NCI-H2029 treated with DMSO at 0.1 percent for 48 hours (cell line): Measurements from ENCODE around the gene IFT81.
A peak's percentile ranks its signal among the peaks of the same experiment; 100 is the strongest.
"Not testable (repeated sequence)": the region's sequence is repeated elsewhere in the genome, so short reads cannot be mapped to it uniquely, and the experiment has no call there.

Experiments used
- DNase-seq: peaks from one replicate; lab custom pipeline; 2025; lab: John Stamatoyannopoulos, UW

The IFT81 gene

DNA sequence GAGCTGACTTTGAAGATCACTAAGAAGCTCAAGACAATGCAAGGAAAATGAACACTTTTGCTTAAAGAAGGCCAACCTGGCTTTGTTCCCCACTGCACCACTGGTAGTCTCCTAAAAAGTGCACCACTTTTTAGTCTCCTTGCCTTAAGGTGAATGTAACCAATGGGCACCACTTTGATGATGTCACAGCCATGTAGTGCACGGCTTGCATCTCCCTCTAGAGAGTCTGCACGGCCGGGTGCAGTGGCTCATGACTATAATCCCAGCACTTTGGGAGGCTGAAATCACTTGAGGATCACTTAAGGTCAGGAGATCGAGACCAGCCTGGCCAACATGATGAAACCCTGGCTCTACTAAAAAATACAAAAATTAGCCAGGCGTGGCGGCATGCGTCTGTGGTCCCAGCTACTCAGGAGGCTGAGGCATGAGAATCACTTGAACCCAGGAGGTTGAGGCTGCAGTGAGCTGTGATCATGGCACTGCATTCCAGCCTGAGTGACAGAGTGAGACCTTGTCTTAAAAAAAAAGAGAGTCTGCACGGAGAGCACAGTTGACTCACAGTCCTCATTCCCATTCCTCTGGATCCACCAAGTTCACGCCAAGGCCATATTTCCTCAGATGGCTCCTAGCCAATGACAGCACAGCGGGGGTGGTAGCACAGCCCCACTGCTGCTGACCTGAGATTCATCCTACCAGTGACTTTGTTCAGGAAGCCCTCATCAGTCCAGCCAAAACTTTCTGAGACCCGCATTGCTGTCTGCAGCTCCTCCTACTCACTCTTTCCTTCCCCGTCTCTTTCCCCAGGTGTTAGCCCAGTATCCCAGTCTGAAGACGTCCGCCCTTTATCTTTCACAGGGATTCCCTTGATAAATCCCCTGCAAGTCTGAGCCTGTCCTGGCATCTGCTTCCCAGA is 16.5 kb upstream of the IFT81 start:
- no peak for DNase-seq

DNA sequence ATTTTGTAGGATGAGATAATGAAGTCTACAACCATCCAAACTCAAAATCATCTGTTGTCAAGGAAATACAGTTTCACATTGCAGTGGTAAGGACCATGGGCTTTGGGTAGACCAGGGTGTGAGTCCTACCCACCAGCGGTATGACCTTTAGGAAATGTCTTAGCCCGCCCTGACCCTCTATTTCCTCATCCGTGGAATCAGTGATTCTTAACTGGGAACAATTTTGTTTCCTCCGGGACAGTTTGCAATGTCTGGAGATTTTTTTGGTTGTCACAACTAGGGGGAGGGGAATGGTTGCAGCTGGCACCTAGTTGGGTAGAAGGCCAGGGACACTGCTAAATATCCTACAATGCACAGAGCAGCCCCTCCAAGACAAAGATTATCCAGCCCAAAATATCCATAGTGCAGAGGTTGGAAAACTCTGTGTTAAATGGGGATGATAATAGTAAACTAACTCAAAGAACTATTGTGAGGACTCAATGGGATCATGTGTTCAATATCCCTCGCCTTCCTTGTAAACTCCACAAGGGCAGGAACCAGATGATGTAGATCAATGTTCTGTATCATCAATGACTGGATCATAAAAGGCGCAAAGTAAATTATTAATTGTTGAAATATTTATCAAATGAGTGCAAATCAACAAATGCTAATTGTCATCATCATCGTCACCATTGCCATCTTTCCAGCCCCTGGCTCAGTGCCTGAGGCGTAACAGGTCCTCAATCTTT is 15.7 kb upstream of the IFT81 start:
- no peak for DNase-seq

DNA sequence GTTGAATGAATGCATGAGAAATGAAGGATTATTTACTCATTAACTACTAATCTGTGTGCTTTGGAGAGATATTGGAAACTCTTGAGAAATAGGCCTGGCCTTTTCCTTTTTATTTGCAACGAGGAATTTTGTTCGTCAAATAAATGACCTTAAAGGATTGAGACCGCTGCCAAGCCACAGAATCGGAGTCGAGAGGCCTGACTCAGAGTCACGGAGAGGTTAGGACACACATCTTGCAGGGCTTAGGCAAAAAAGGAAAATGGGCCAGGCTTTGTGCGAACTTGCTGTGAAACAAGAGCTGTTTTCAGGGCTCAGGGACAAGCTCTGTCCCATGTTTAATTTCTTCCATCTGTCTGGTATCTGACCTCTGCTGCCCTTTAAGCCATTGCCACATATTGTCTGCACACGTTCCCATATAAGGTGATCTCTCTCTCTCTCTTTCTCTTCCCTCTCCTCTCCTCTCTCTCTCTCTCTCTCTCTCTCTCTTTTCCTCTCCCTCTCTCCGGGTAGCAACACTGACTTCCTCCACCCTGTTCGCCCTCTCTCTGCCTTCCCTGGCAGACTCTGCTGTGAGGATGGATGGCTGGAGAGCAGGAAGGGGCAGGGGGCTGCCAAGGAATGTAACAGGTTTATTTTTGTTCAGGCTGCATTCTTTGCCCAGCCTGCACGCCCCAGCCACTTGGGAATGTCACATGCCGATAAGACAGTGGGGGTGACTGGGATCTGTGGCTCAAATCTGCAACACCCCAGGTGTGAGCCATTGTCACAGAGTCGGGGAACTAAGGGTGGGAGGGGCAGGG is 14.9 kb upstream of the IFT81 start:
- peak; percentile 87 for DNase-seq

DNA sequence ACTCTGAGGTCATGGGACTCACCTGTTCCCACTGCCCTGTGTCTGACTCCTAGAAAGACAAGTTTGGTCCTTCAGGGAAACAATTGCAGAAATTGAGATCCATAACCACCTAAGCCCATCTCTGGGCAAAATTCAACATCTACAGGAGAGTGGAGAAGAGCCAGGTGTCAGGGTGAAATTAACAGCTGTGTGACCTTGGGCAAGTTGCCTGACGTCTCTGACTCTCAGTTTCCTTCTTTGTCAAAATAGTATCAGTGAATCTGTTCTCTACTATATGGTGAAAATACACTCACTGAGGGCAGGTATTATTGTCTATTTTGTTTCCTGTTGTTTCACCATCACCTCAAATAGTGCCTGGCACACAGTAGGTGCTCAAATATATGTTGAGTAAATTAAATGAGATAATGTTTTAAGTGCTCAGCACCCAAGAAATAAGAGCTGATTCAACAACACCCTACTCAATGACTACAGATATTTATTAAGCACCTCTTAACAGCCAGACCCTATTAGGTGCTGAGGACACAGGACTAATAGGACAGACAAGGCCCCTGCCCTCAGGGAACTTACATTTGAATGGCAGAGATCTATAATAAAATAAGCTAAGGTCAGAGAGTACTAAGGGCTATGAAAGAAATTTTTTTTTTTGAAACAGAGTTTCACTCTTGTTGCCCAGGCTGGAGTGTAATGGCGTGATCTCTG is 14.2 kb upstream of the IFT81 start:
- no peak for DNase-seq

DNA sequence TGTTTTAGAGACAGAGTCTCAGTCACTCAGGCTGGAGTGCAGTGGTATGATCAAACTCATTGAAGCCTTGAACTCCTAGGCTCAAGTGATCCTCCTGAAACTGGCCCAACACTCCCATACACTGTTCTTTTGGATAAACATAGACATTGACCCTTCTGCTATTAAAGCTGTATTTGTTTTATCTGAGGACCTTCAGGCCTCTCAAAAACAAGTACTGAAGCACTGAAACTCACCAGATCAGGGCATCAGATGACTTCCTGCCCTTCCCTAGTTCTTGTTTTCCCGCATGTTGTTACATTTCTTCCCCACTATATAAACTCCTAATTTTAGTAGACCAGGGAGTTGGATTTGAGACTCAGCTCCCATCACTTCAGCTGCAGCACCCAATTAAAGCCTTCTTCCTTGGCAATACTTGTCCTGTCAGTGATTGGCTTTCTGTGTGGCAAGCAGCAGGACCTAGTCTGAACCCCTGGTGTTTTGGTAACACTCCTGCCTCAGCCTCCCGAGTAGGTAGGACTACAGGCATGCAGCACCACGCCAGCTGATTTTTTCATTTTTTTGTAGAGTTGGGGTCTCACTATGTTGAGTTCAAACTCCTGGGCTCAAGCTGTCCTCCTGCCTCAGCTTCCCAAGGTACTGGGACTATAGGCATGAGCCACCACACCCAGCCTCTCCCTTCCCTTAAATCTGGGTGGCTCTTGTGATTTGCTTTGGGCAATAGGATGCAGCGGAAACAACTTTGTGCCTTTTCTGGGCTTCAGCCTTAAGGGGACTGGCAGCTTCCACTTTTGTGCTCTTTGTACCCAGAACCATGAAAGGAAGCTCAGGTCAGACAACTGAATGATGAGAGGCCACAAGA is 12.5 kb upstream of the IFT81 start:
- DNase-seq, result peak; percentile 30

DNA sequence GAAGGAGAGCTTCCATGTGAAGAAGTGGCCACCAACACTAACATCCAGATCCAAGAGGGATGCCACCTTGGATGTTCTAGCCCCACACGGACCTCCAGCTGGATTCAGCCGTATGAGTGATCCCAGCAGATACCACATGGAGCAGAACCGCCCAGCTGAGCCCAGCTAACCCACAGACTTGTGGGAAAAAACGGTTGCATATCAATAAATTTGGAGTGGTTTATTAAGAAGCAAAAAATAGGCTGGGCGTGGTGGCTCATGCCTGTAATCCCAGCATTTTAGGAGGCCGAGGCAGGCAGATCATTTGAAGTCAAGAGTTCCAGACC is 11.9 kb upstream of the IFT81 start:
- DNase-seq, result no peak

DNA sequence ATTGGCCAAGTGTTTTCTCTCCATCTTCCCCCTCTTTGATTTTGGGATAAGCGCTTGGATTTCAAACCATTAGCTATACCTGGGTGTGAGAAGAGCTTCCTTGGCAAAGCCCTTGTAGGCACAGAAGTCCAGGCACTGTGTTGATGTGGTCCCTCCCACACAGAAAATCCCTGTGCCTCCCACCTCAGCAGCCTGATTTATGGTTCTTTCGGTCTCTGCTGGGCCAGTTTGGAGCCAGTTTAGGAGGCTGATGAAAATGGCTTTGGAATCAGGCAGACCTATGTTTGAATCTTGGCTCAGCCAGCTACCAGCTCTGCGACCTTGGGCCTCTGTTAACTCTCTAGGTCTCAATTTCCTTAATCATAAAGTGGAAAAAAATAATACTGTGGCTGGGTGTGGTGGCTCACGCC is 9.6 kb upstream of the IFT81 start:
- no peak for DNase-seq

DNA sequence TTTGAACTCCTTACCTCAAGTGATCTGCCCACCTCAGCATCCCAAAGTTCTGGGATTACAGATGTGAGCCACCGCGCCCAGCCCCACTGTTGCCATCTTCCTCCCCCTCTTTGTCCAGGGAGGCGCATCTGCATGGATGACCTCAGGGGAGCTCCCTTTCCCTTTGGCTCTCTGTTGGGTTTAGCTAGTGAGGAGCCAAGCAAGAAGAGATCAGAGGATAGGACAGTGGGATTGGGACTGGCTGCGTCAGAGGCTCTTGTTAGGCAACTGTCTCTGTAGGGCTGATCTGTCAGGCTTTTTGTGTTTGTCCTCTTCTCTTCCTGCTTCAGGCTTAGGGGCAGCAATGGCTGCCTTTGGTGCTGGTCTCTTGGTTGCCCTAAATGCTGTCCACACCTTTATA is 8.5 kb upstream of the IFT81 start:
- no peak for DNase-seq

DNA sequence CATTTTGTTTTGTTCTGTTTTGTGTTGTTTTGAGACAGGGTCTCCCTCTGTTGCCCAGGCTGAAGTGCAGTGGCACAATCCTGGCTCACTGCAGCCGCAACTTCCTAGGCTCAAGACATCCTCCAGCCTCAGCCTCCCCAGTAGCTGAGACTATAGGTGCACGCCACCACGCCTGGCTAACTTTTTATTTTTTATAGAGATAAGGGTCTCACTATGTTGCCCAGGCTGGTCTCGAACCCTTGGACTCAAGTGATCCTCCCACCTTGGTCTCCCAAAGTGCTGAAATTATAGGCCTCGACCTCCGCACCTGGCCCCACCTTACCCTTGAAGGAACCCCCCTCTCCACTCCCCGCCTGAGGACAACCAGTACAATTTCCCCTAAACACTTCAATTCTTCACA is 7.5 kb upstream of the IFT81 start:
- no peak for DNase-seq

DNA sequence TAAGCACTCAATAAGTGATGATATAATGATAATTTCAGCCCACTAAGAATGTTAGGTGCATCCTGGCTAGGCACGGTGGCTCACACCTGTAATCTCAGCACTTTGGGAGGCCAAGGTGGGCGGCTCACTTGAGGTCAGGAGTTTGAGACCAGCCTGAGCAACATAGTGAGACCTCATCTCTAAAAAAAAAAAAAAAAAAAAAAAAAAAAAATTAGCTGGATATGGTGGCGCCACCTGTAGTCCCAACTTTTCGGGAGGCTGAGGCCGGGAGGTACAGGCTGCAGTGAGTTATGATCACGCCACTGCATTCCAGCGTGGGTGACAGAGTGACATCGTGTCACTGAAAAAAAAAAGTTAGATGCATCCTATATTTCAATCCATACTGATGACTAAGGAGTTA is 6.9 kb upstream of the IFT81 start:
- DNase-seq, result not testable (repeated sequence)

DNA sequence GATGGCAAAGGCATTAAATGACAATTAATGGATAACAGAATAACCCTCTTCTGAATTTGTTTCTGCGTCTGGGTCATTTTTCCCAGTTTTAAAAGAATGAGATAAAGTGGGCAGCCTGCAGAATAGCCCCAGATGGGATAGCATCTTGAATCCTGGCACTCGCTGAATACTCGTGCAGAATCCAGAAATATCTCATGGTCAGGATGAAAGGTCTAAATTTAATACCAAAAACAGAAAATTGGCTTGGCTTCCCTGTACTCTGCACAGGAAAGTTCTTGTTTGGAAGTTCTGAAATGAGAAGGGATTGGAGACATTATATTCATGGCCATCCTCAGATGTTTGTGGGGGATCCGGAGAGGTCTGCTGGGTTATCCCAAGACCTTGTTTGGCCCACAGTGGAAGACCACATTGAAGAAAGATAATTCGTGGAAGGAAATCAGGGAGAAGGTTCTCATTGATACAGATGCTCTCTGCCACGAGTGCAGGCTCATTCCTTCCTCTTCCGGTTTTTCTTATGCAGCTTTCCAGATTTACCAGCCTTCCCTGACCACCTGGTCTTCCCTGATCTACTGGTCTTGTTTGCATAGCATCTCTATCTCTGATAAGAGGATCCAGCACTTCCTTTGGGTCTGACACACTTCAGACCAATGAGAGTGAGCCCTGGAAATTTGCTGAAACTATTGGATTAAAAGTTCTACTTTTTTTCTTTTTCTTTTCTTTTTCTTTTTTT is 6.0 kb upstream of the IFT81 start:
- DNase-seq, result no peak

DNA sequence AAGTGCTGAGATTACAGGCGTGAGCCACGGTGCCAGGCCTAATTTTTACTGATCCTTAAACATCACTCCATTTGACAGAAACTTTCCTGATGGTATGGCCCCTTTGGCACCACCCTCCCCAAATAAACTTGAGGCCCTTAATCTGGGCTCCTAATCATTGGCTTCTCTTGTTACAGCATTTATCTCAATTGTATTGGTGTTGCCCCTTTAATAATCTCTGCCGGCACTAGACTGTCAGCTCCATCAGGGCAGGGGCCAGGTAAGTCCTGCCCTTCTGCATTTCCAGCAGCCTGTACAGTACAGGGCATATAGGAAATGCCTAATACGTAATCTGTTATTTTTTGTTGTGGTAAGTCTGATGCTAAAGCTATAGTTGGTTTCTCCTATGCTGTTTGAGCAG is 1.2 kb upstream of the IFT81 start:
- DNase-seq, result no peak

DNA sequence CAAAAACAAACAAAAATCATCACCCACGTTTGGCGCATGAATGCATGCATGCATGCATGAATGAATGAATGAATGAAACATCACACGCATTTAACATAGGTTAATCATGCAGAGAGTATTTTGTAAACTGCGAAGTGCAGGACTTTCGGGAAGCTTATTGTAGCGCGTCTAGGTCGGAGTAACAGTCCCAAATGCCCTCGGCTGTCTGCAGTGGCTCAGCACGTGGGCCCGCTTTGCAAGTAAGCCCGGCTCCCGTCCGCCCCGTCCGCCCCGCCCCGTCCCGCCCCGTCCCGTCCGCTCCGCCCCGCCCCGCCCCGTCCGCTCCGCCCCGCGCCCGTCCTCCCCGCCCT is 263 bp upstream of the IFT81 start:
- DNase-seq, result no peak

DNA sequence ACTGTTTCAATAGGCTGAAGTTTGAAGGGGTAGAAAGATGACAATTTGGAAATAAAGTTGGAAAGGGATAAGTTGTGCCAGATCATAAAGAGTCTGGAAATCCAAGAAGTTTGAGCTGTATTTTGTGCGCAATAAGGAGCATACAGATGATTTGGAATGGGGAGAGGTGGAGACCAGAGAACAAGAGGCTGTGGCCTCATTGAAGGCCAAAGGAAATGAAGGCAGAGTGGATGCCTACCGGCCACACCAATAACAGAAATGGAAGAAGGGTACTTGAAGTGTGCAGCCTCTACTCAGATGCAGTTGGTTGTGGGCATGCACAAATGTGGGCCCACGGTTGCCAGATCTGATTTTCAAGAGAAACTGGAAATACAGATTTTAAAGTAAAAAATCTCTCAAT is 2.4 kb downstream of the IFT81 start:
- no peak for DNase-seq

DNA sequence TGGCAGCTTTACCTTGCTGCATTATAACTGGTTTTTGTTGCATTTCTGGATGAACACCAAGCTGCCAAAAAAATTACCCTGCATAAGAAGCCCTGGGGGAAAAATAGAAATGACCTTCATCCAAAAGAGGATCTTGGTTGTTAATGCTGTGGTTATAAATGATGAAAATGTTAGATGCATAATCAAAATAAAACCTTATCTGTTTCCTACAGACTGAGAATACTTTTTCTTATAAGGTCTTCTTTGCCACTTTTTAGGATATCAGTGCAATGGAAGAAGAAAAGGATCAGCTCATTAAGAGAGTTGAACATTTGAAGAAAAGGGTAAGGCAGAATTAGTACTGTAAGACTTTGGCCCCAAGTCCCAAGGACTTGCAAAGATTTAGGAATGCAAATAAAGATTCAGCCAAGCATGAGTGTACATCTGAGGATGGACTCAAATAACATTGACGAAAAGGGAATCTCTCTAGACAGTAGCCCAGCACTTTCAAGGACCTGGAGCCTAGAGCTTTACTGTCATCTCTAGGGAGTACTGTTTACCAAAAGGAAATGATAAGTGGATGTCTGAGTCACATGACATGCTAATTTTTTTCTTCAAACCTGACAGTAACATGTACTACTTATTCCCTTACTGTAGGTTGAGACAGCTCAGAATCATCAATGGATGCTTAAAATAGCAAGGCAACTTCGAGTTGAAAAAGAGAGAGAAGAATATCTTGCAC is 10.7 kb downstream of the IFT81 start:
- no peak for DNase-seq

DNA sequence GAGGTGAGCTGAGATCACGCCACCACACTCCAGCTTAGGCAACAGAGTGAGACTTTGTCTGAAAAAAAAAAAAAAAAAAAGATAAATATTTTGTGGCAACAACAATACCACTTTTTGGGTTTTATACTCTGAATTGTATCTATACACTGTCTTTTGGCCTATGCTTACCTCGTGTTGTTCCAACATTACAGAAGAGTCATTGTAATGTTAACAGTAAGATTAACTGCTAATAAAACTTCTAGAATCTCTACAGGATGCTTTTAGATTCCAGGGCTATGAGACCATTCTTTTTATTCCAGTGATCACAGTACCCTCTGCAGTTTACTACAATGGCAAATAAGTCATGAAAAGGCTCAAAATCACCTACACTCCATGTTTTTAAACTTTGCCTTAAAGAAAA is 11.6 kb downstream of the IFT81 start:
- no peak for DNase-seq

DNA sequence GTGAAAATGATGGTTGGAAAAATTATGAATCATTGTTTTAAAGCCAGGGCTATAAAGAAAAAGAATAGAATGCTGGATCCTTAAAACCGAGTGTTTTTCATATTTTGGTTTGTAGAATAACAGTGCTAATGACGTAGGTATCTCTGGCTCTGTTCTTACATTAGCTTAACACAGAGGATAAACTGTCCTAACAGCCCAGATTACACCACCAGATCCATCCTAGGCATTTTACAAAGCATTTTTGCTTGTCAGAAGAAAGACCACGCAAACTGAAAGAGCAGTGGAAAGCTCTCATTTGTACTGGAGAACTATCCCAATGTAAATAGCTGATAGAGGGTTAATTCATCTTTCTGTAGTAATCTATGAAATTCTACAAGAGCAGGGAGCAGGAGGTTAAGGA is 13.6 kb downstream of the IFT81 start:
- DNase-seq, result no peak

DNA sequence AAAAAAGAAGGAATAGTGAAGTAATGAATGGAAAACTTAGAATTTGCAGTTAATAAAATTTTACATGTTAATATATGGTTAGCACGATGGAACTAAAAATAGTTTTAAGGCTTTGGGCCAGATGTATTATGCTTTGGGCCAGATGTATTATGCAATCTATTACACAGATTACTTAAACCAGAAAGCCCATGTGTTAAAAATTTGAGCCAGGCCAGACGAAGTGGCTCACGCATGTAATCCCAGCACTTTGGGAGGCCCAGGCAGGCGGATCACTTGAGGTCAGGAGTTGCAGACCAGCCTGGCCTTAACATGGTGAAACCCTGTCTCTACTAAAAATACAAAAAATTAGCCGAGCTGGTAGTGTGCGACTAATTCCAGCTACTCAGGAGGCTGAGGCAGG is 17.2 kb downstream of the IFT81 start:
- DNase-seq, result no peak

DNA sequence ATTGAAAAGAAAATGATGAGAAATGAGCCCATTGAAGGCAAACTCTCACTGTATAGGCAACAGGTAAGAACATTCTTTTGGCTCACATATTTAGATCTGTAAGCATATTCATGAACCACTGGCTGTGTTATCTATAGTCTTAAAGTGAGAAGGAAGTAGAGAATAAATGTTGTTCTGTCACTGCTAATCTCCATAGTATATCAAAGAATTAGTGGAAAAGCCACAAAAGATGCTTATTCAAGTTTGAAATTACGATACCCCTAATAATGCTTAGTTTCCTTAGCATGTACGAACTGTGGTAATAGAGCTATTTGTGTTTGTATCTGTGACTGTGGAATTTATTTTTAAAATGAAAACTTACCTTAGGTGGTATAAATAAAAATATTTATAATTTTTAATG is 22.8 kb downstream of the IFT81 start:
- DNase-seq, result no peak

DNA sequence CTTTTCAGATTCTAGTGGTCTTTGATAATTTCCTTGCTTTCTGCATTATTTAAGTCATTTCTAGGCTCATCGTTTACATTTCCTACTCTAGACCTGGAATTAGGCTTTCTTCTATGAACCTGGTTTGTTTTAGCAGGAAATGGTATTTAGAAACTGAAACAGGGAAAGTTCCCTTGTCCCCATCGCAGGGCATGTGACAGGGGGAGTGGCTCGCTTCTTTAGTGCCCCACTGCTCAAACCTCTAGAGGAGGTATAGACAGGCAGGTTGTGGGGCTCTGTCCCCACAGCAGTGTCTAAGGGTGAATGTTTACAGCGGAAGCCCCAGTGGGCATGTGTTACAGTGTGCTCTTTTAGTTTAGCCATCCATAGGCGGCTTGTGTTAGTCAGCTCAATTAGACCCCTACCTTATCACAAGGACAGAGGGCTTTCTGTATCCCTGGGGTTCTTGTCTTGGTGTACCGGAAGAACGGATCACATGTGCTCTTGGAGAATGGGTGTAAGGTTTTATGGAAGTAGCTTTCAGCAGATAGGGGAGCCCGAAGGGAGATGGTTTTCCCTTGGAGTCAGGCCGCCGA is 25.0 kb downstream of the IFT81 start:
- DNase-seq, result no peak
